ENCODE results near the gene CCDC185.

CCDC185 gene

GRCh38 chr1:223411309-223411708 is 18.1 kb downstream of the CCDC185 start:
- Mint-ChIP-seq H3K9me3 (no peaks in the 10 kb centered on the region), H3K4me1 (ENCODE audit: low read depth) (no peaks in the 10 kb centered on the region), H3K36me3 (ENCODE audit: low read depth) (no peaks in the 10 kb centered on the region)

GRCh38 chr1:223411710-223412109 is 18.5 kb downstream of the CCDC185 start:
- Mint-ChIP-seq H3K27me3 (ENCODE audit: low read depth) (peaks cover 12% of the 10 kb centered on the region), H3K9me3 (no peaks in the 10 kb centered on the region), H3K36me3 (ENCODE audit: low read depth) (no peaks in the 10 kb centered on the region), H3K4me3 (no peak overlapping the region), H3K27ac (no peak overlapping the region), H3K4me1 (ENCODE audit: low read depth) (no peaks in the 10 kb centered on the region)

More at GRCh38 chr1:223411309-223411708, 18.1 kb downstream of the CCDC185 start:
- Mint-ChIP-seq H3K4me3 (no peak overlapping the region), H3K27ac (no peak overlapping the region), H3K27me3 (ENCODE audit: low read depth) (peaks cover 15% of the 10 kb centered on the region)

- H3K4me1 Mint-ChIP-seq (ENCODE audit: low read depth) = no peaks in the 10 kb centered on the region
- H3K27me3 Mint-ChIP-seq (ENCODE audit: low read depth) = peaks cover 10% of the 10 kb centered on the region
- no peak overlapping the region for H3K27ac Mint-ChIP-seq
- no peaks in the 10 kb centered on the region for H3K36me3 Mint-ChIP-seq (ENCODE audit: low read depth)
- H3K9me3 Mint-ChIP-seq = no peaks in the 10 kb centered on the region
- H3K4me3 Mint-ChIP-seq = no peak overlapping the region
These were observed 20.0 kb downstream of the CCDC185 start for GRCh38 chr1:223413216-223413615.

GRCh38 chr1:223417444-223417843 is 24.2 kb downstream of the CCDC185 start:
- H3K27ac Mint-ChIP-seq = no peak overlapping the region
- H3K4me3 Mint-ChIP-seq = no peak overlapping the region

GRCh38 chr1:223417903-223418663 is 24.9 kb downstream of the CCDC185 start:
- Mint-ChIP-seq H3K9me3 (no peaks in the 10 kb centered on the region), H3K4me1 (ENCODE audit: low read depth) (no peaks in the 10 kb centered on the region), H3K27me3 (ENCODE audit: low read depth) (peaks cover 6% of the 10 kb centered on the region), H3K27ac (no peak overlapping the region), H3K36me3 (ENCODE audit: low read depth) (no peaks in the 10 kb centered on the region), H3K4me3 (no peak overlapping the region)

More at GRCh38 chr1:223417444-223417843, 24.2 kb downstream of the CCDC185 start:
- H3K36me3 Mint-ChIP-seq (ENCODE audit: low read depth) = no peaks in the 10 kb centered on the region
- H3K4me1 Mint-ChIP-seq (ENCODE audit: low read depth) = no peaks in the 10 kb centered on the region
- peaks cover 10% of the 10 kb centered on the region for H3K27me3 Mint-ChIP-seq (ENCODE audit: low read depth)
- no peaks in the 10 kb centered on the region for H3K9me3 Mint-ChIP-seq

GRCh38 chr1:223419115-223419514 is 25.9 kb downstream of the CCDC185 start:
- H3K27ac Mint-ChIP-seq = no peak overlapping the region
- no peak overlapping the region for H3K4me3 Mint-ChIP-seq
- H3K9me3 Mint-ChIP-seq = no peaks in the 10 kb centered on the region
- H3K36me3 Mint-ChIP-seq (ENCODE audit: low read depth) = no peaks in the 10 kb centered on the region
- no peaks in the 10 kb centered on the region for H3K4me1 Mint-ChIP-seq (ENCODE audit: low read depth)
- H3K27me3 Mint-ChIP-seq (ENCODE audit: low read depth) = no peaks in the 10 kb centered on the region

- Mint-ChIP-seq H3K27ac (no peak overlapping the region), H3K4me3 (no peak overlapping the region), H3K4me1 (ENCODE audit: low read depth) (no peaks in the 10 kb centered on the region), H3K9me3 (no peaks in the 10 kb centered on the region), H3K27me3 (ENCODE audit: low read depth) (no peaks in the 10 kb centered on the region), H3K36me3 (ENCODE audit: low read depth) (no peaks in the 10 kb centered on the region)
These were observed 26.3 kb downstream of the CCDC185 start for GRCh38 chr1:223419561-223419960.

GRCh38 chr1:223421025-223421424 is 27.8 kb downstream of the CCDC185 start:
- Mint-ChIP-seq H3K27ac (no peak overlapping the region), H3K4me1 (ENCODE audit: low read depth) (no peaks in the 10 kb centered on the region), H3K9me3 (no peaks in the 10 kb centered on the region), H3K27me3 (ENCODE audit: low read depth) (no peaks in the 10 kb centered on the region), H3K36me3 (ENCODE audit: low read depth) (no peaks in the 10 kb centered on the region), H3K4me3 (no peak overlapping the region)

GRCh38 chr1:223421676-223422075 is 28.5 kb downstream of the CCDC185 start:
- H3K27me3 Mint-ChIP-seq (ENCODE audit: low read depth) = no peaks in the 10 kb centered on the region
- no peak overlapping the region for H3K27ac Mint-ChIP-seq
- no peaks in the 10 kb centered on the region for H3K9me3 Mint-ChIP-seq
- no peaks in the 10 kb centered on the region for H3K36me3 Mint-ChIP-seq (ENCODE audit: low read depth)
- H3K4me3 Mint-ChIP-seq = no peak overlapping the region
- no peaks in the 10 kb centered on the region for H3K4me1 Mint-ChIP-seq (ENCODE audit: low read depth)

GRCh38 chr1:223422911-223423310 is 29.7 kb downstream of the CCDC185 start:
- H3K4me3 Mint-ChIP-seq = no peak overlapping the region
- no peaks in the 10 kb centered on the region for H3K36me3 Mint-ChIP-seq (ENCODE audit: low read depth)
- H3K4me1 Mint-ChIP-seq (ENCODE audit: low read depth) = no peaks in the 10 kb centered on the region
- H3K27me3 Mint-ChIP-seq (ENCODE audit: low read depth) = no peaks in the 10 kb centered on the region
- no peak overlapping the region for H3K27ac Mint-ChIP-seq
- no peaks in the 10 kb centered on the region for H3K9me3 Mint-ChIP-seq

- H3K4me3 Mint-ChIP-seq = no peak overlapping the region
- no peaks in the 10 kb centered on the region for H3K27me3 Mint-ChIP-seq (ENCODE audit: low read depth)
- no peak overlapping the region for H3K27ac Mint-ChIP-seq
- no peaks in the 10 kb centered on the region for H3K4me1 Mint-ChIP-seq (ENCODE audit: low read depth)
- H3K36me3 Mint-ChIP-seq (ENCODE audit: low read depth) = no peaks in the 10 kb centered on the region
- no peaks in the 10 kb centered on the region for H3K9me3 Mint-ChIP-seq
These were observed 30.5 kb downstream of the CCDC185 start for GRCh38 chr1:223423641-223424233.

- Mint-ChIP-seq H3K4me1 (ENCODE audit: low read depth) (no peaks in the 10 kb centered on the region), H3K9me3 (no peaks in the 10 kb centered on the region), H3K4me3 (no peak overlapping the region)
These were observed 32.3 kb downstream of the CCDC185 start for GRCh38 chr1:223425550-223425949.

GRCh38 chr1:223426936-223427335 is 33.7 kb downstream of the CCDC185 start:
- no peaks in the 10 kb centered on the region for H3K36me3 Mint-ChIP-seq (ENCODE audit: low read depth)
- H3K27me3 Mint-ChIP-seq (ENCODE audit: low read depth) = no peaks in the 10 kb centered on the region
- no peaks in the 10 kb centered on the region for H3K9me3 Mint-ChIP-seq
- no peak overlapping the region for H3K4me3 Mint-ChIP-seq
- H3K27ac Mint-ChIP-seq = no peak overlapping the region
- H3K4me1 Mint-ChIP-seq (ENCODE audit: low read depth) = no peaks in the 10 kb centered on the region

More at GRCh38 chr1:223425550-223425949, 32.3 kb downstream of the CCDC185 start:
- Mint-ChIP-seq H3K36me3 (ENCODE audit: low read depth) (no peaks in the 10 kb centered on the region), H3K27me3 (ENCODE audit: low read depth) (no peaks in the 10 kb centered on the region), H3K27ac (no peak overlapping the region)

- Mint-ChIP-seq H3K4me3 (no peak overlapping the region), H3K27ac (no peak overlapping the region), H3K4me1 (ENCODE audit: low read depth) (no peaks in the 10 kb centered on the region), H3K9me3 (no peaks in the 10 kb centered on the region), H3K36me3 (ENCODE audit: low read depth) (no peaks in the 10 kb centered on the region), H3K27me3 (ENCODE audit: low read depth) (no peaks in the 10 kb centered on the region)
These were observed 36.1 kb downstream of the CCDC185 start for GRCh38 chr1:223429313-223429731.

GRCh38 chr1:223429821-223430220 is 36.6 kb downstream of the CCDC185 start:
- Mint-ChIP-seq H3K36me3 (ENCODE audit: low read depth) (no peaks in the 10 kb centered on the region), H3K9me3 (no peaks in the 10 kb centered on the region)

More at GRCh38 chr1:223429821-223430220, 36.6 kb downstream of the CCDC185 start:
- no peak overlapping the region for H3K4me3 Mint-ChIP-seq
- H3K27me3 Mint-ChIP-seq (ENCODE audit: low read depth) = no peaks in the 10 kb centered on the region
- no peak overlapping the region for H3K27ac Mint-ChIP-seq
- H3K4me1 Mint-ChIP-seq (ENCODE audit: low read depth) = no peaks in the 10 kb centered on the region

All from T-helper 1 cell treated with Interleukin-12 subunit alpha and Interleukin-12 subunit beta and Interleukin-4 antibody, amounts not matched to agents 30 μg/mL and 1 μg/mL, for 36 hours (primary cell).